Gastroesophageal sphincter (tissue), 3 donors: Measurements from ENCODE around the gene TSHZ2.

Experiments
- EP300 ChIP-seq: sonication (generic); formaldehyde crosslinking; IDR thresholded peaks from one replicate; pipeline ENCODE4 v1.6.1; 2017; ENCODE audit warnings: antibody characterized with exemption, mild to moderate bottlenecking
- POLR2A ChIP-seq, 2 donors: fragments of 450-650 bp; IDR thresholded peaks; one replicate each; pipeline ENCODE4 v1.6.1; 2017; ENCODE audit warnings: antibody characterized with exemption in 2 of 2, mild to moderate bottlenecking in 2 of 2, moderate library complexity in 1 of 2
- POLR2AphosphoS5 ChIP-seq: sonication (generic); formaldehyde crosslinking; IDR thresholded peaks from one replicate; pipeline ENCODE4 v1.6.1; 2017; ENCODE audit warnings: antibody characterized with exemption
- TF ChIP-seq, protein P1 (sequence below), 4 experiments: fragments of 200-600 bp in 2 of 4; fragments of 450-650 bp in 2 of 4; sonication (generic) in 1 of 4; IDR thresholded peaks; one replicate each; pipeline ENCODE4 v1.5.1; 2017 to 2019; ENCODE audit warnings: antibody characterized with exemption in 4 of 4, mild to moderate bottlenecking in 2 of 4, moderate library complexity in 2 of 4

DNA sequence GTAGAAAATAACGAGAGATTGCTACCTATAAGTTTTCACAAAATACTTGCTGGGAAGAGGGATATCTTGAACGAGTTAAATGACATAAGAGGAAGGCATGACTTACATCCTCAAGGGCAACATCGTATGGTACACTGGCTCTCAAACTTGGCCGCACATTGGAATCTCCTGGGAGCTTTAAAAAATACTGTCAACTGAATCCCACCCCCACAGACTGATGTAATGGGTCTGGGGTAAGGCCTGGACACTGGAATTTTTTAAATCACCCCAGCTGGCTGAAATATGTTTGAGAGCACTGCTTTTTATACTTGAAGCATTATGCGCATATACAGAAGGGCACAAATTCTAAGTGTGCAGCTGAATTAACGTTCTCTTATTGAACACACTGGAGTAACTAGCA is 8.0 kb upstream of the TSHZ2 start:
- TF ChIP-seq, protein P1, sequence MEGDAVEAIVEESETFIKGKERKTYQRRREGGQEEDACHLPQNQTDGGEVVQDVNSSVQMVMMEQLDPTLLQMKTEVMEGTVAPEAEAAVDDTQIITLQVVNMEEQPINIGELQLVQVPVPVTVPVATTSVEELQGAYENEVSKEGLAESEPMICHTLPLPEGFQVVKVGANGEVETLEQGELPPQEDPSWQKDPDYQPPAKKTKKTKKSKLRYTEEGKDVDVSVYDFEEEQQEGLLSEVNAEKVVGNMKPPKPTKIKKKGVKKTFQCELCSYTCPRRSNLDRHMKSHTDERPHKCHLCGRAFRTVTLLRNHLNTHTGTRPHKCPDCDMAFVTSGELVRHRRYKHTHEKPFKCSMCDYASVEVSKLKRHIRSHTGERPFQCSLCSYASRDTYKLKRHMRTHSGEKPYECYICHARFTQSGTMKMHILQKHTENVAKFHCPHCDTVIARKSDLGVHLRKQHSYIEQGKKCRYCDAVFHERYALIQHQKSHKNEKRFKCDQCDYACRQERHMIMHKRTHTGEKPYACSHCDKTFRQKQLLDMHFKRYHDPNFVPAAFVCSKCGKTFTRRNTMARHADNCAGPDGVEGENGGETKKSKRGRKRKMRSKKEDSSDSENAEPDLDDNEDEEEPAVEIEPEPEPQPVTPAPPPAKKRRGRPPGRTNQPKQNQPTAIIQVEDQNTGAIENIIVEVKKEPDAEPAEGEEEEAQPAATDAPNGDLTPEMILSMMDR (IDR thresholded peaks at IDR 0.05) = no peak
- TF ChIP-seq POLR2A (IDR thresholded peaks at IDR 0.05) = no peak
- TF ChIP-seq POLR2AphosphoS5 = no peak
- no peak for TF ChIP-seq EP300
